ENCODE results near the gene BPIFB4.
"Not testable (repeated sequence)": the region's sequence is repeated elsewhere in the genome, so short reads cannot be mapped to it uniquely, and the experiment has no call there.

BPIFB4 gene

GRCh38 chr20:33115501-33115900 lies 36.1 kb downstream of the BPIFB4 start:
- DNase-seq: not testable (repeated sequence)

- DNase-seq: no peak
These were observed 40.6 kb downstream of the BPIFB4 start for GRCh38 chr20:33119725-33120720.

- no peak for DNase-seq
These were observed 41.5 kb downstream of the BPIFB4 start for GRCh38 chr20:33120934-33121333.

GRCh38 chr20:33122297-33122696 lies 42.9 kb downstream of the BPIFB4 start:
- not testable (repeated sequence) for DNase-seq

- no peak for DNase-seq
These were observed 44.8 kb downstream of the BPIFB4 start for GRCh38 chr20:33124261-33124660.

- DNase-seq: no peak
These were observed 45.6 kb downstream of the BPIFB4 start for GRCh38 chr20:33124994-33125393.

- no peak for DNase-seq
These were observed 46.5 kb downstream of the BPIFB4 start for GRCh38 chr20:33125983-33126382.

- DNase-seq: no peak
These were observed 48.1 kb downstream of the BPIFB4 start for GRCh38 chr20:33127422-33128097.

- DNase-seq: no peak
These were observed 51.2 kb downstream of the BPIFB4 start for GRCh38 chr20:33130568-33131061.

GRCh38 chr20:33131949-33132473 lies 52.6 kb downstream of the BPIFB4 start:
- DNase-seq: no peak

- no peak for DNase-seq
These were observed 53.3 kb downstream of the BPIFB4 start for GRCh38 chr20:33132513-33133372.

- DNase-seq: no peak
These were observed 54.0 kb downstream of the BPIFB4 start for GRCh38 chr20:33133373-33133941.

- DNase-seq: no peak
These were observed 57.8 kb downstream of the BPIFB4 start for GRCh38 chr20:33137195-33137594.

GRCh38 chr20:33139467-33139866 lies 60.0 kb downstream of the BPIFB4 start:
- no peak for DNase-seq

GRCh38 chr20:33145521-33145920 lies 66.1 kb downstream of the BPIFB4 start:
- no peak for DNase-seq

- no peak for DNase-seq
These were observed 67.9 kb downstream of the BPIFB4 start for GRCh38 chr20:33147299-33147698.

- DNase-seq: no peak
These were observed 68.6 kb downstream of the BPIFB4 start for GRCh38 chr20:33148040-33148439.

- no peak for DNase-seq
These were observed 74.8 kb downstream of the BPIFB4 start for GRCh38 chr20:33154252-33154651.

- no peak for DNase-seq
These were observed 79.4 kb downstream of the BPIFB4 start for GRCh38 chr20:33158637-33159385.

GRCh38 chr20:33159713-33160112 lies 80.3 kb downstream of the BPIFB4 start:
- no peak for DNase-seq

Data from nucleus accumbens (tissue), 56 donors.